ENCODE data around the gene CCDC71L.

DNA sequence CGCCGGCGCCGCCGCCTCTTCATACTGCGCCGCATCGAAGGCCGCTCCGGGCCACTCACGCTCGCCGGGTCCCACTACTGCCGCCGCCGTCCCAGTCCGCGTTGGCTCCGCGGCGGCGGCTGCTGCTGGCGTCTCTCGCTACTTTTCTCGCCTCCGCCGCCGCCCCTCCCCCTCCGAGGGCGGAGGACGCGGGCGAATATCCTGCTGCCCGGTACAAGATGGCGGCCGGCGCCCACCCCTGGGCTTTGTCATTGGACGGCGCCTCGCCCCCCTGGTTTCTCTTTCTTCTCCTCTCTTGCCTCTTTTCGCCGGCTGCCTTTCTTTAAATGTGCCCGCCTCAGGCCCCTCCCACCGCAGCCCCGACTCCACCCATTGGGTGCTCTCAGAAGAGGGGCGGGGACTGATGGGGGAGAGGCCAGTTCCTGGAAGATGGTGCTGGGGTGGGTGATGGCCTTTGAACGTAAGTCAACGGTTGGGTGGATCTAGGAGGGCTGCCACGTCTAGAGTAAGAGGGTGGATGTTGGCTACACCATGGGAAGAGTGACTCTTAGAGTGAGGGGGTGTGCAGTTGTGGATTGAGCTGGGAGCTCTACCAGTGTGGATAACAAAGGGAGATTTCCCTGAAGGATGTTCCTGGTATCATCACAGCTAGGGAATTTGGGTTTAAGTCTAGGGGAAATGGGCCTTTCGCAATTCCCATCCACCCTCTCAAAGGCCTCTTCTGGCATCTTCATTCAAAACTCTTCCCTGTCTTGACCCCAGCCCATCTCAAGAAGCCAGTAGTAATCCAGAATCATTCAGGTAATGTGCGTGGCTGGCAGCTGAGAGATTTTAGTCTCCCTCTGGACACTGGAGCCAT is at the start of gene CCDC71L:
- TF ChIP-seq POLR2AphosphoS5 (IDR thresholded peaks at IDR 0.05; ENCODE audit: low read depth, low read length) = peak; percentile 42; the same call in 1 of the 2 replicates
- peak; percentile 63; the same call in 1 of the 2 replicates for TF ChIP-seq POLR2A (IDR thresholded peaks at IDR 0.05; ENCODE audit: low read depth, low read length)
- TF ChIP-seq TAF1 (IDR thresholded peaks at IDR 0.05; ENCODE audit: borderline replicate concordance, low read depth, low read length) = peak; percentile 19; the same call in 1 of the 2 replicates
